ENCODE results near the gene SLC38A7.

SLC38A7 gene

DNA sequence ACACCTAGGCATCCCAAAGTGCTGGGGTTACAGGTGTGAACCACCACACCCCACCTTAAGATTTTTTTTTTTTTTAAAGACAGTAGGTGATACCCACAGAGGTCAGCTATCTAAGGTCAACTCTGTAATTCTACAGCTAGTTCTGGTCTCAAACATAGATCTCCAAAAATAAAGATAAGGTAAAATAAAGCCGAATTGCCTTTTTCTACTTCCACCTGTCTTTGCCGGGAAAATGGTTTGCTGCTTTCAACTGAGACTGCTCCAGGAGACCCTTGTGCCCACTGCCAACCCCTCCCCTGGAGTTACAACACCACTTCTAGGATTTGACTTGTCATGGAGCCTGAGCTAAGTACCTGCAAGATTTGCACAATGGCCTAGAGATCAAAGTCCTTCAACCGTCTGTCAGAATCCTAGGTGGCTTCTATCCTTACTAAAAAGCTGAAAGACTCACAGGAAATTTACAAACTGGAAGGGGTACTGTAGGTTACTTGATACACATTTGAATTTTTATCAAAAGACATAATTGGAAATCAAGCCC is 50.2 kb downstream of the SLC38A7 start:
- DNase-seq: no peak

DNA sequence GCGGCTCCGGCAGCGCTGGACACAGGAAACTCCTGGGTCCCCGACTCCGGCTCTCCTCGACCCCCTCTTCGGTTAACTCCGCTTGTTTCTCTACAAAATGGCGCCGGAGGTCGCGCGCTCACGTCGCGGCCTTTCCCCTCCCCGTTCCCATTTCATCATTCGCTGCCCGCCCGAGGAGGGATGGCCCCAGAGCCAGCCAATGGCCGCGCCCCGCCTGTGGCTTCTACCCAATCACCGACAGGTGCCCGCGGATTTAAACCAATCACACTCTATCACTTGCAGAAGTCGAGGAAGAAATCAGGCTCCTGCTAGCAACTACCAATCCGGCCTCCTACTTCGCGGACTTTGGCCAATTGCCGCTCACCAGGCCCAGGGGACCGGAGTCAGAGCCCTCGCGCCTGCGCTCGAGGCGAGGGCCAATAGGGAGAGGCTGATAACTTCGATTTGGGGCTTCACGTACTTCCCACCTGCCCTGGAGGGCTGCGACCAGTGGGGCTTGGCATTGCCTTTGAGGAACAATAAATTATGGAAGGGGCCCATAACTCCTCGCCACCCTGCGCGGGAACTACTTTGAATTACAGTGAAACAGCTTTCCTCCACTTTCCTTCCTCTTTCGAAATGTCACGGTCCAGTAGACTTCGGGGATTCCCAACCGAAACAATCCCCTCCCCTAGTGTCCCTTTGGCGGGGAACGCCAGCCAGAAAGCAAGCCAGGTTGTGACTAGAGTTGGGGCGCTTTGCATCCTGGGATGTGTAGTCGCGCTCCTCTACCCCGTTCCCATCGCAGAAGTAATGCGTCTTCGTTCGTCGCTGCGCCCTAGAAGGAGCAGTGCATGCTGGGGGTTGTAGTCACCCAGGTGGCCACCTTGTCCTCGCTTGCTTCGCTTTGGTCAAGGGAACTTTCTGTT is 54.6 kb downstream of the SLC38A7 start, which contains the start of gene CNOT1:
CNOT1 (minus strand) TSS at position 94 of the 908 bp plus-strand sequence. CDS start 30,489 bp downstream, outside the sequence.
- DNase-seq: peak; percentile 95

- DNase-seq: peak; percentile 40
Measured at GRCh38 chr16:58628845-58629732, 55.5 kb downstream of the SLC38A7 start.

GRCh38 chr16:58624209-58624608 is 60.4 kb downstream of the SLC38A7 start:
- no peak for DNase-seq

DNA sequence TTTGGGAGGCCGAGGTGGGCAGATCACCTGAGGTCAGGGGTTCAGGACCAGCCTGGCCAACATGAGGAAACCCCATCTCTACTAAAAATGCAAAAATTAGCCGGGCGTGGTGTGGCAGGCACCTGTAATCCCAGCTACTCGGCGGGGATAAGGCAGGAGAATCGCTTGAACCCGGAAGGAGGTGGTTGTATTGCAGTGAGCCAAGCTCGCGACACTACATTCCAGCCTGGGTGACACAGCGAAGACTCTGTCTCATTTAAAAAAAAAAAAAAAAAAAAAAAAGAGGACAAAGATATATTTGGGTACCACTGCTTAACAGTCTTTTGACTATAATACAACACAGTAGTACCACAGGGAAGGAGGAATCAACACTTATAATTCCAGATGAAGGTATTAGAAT is 64.2 kb downstream of the SLC38A7 start:
- DNase-seq: no peak

GRCh38 chr16:58615280-58615679 is 69.3 kb downstream of the SLC38A7 start:
- no peak for DNase-seq
